GM21825 (cell line): ENCODE measurements around the gene MAPK8IP2.
A peak's percentile ranks its signal among the peaks of the same experiment; 100 is the strongest.
"Not testable (repeated sequence)": the region's sequence is repeated elsewhere in the genome, so short reads cannot be mapped to it uniquely, and the experiment has no call there.

Experiments
- ATAC-seq: cut with Tn5 transposase; IDR thresholded peaks from one replicate; pipeline ENCODE4 v1.9.1; 2021; ENCODE audit warnings: mild to moderate bottlenecking, moderate library complexity; ENCODE audit not compliant: unreplicated experiment

Gene MAPK8IP2

DNA sequence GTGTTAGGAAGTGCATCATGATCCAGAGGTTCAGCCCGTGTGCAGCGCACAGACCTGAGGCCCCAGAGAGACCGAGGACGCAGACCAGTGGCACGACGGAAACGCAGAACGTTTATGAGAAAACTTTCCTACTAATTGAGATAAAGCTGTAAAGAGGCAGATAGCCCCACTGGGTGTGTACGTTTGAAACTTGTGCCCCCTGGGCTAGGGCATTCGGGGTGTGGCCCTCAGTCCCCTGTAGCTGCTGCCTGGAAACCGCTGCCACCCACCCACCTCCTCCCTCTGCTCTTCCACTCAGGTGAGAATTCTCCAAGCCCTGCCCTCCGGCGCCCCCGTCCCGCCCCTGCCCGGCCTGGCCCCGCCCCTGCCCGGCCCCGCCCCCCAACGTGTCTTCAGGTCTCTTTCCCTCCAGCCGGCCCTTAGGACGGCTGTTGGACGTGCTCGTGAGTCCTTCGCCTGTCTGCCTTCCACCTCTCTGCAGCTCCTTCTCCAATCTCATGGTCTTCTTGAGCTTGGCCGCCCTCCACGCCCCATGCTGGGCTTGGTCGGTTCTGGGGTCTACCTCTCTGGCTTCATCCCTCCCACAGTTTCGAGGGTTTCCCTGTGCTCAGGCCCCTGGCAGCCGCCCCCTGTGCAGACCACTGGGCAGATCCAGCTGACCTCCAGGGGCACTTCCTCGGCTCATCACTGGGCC is 12.1 kb downstream of the MAPK8IP2 start:
- ATAC-seq, result no peak

- no peak for ATAC-seq
These were observed 12.8 kb downstream of the MAPK8IP2 start for GRCh38 chr22:50613291-50613981.

GRCh38 chr22:50614296-50614695 is 13.7 kb downstream of the MAPK8IP2 start:
- not testable (repeated sequence) for ATAC-seq

DNA sequence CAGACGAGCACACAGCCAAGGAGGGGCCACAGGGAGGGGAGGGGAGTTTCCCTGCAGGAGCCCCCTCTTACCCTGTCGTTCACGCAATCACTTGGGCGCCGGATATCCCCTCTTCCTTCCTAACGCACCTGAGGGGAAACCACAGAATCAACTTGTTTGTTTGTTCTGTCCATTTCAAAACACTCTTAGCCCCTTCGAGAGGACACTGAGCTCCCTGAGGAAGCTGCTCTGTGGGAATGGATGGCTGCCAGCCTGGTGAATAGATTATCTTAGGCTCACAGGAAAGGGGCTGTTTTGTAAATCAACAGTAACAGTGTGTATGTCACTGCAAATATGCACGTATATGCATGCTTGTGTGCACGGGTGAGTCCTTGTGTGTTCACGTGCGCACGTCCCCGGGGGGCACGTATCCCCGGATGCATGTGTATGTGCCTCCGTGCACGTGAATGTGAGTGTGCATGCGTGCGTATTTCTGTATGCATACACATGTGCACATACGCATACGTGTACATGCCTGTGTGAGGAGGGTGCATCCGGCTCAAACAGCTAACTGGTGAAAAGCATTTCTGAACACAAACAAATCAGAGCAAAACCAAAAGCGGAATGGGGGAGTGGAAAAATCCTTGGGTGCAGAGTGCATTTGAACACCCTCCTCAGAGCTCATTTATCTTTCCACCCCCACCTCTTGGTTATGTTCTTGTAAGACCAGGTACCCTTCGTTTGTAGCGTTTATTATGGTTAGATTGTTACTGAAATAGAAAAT is 20.2 kb downstream of the MAPK8IP2 start:
- peak; percentile 61 for ATAC-seq

GRCh38 chr22:50621356-50621880 is 20.8 kb downstream of the MAPK8IP2 start:
- ATAC-seq, result peak; percentile 30

DNA sequence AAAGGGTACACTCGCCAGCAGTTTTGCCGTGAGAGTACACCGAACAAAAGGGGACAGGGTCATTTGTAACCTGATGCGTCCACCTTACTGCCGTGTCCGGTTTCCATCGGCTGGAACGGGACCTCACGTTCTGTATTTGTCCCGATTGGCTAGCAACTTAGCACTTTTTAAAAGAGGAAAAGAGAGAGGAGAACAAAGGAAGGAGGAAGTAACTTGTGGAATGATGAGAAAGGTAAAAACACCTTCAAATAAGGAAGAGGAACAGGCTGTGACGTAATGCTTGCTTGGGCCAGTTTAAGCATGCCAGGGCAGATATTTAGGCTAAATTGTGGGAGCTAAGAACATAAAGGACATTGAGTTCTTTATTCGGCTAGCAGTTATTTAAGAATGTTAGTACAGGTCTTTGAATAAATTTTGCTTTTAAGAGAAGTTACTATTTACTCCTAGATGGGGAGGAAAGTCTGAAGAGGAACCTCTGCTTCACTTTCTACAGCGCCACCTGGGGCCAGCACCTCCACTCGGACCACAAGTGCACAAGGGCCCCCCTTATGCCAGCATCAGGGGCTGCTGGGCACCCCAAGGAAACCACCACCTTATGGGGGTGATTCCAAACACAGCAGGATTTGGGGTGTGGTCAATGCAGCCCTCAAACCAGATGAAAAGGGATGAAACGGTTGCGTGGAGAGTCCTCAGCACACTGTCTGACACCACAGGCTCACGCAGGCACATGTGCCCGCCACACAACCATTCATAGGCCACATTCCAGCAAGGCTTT is 21.5 kb downstream of the MAPK8IP2 start:
- ATAC-seq, result no peak

DNA sequence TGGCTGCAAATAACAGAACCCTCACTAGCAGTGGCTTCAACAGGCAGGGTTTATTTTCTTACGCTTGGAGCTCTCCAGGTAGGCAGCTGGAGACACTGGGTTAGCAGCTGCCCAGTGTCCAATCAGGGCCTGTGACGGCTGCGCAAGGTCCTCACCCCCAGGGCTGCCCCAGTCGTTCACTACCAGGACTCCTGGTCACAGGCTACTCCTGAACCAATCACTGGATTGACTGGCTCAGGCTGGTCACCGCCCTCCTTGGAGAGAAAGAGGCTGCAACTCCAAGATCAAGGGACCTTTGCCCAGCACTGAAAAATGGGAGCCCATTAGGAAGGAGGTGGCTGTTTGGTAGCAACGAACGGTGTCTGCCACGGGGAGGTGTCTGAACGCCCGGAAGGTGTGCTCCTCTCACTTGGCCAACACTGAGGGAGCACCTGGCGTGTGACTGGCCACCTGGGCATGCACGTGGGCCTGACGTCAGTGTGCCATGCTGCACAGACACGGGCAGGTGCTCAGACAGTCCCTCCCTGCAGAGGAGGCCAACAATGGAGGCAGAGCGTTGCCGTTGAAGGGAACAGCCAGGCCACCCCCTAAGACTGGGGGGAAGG is 22.2 kb downstream of the MAPK8IP2 start:
- ATAC-seq, result no peak

GRCh38 chr22:50624347-50625130 is 23.9 kb downstream of the MAPK8IP2 start:
- no peak for ATAC-seq

DNA sequence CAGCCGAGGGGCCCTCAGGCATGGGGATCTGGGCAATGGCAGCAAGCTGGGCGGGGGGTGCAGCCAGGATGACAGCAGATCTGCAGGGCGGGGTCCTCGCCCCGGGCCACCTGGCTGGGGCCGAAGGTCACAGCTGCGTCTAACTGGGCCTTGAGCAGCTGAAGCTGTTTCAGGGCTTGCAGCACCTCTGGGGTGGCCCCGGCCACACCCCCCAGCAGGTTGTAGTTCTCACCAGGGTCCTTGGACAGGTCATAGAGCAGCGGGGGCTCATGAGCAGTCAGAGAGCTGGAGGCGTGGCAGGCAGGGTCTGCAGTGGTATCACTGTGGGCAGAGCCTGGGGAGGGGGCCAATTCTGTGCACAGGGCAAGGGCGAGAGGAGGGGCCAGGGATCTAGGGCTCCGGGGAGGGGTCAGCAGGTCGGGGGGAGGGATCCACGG is 24.6 kb downstream of the MAPK8IP2 start:
- no peak for ATAC-seq

DNA sequence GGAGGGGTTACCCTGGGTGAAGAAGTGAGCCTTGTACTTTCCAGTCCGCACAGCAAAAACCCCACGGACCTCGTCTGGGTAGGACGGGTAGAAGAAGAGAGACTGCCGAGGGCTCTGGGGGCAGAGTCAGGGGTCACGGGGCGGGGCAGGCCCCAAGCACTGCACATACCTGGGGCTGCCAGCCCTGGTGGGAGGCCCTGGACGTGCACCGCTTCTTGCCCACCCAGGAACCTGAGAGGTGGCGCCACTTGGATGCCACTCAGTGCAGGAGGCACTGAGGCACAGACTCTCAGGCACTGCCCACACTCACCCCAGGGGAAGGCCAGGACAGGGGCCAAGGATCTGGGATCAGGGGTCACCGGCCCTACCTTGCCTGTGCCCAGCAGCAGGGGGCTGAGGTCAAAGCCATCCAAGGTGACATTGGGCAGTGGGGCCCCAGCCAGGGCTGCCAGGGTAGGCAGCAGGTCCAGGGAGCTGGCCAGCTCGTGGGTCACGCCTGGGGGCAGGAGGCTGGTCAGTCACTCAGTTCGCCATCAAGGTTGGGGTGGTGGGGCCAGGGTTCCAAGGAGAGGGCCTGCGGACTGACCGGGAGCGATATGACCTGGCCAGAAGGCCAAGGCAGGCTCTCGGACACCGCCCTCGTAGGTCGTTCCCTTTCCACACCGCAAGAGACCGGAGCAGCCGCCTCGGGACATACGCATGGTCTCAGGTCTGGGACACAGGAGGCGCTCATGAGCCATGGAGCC is 25.1 kb downstream of the MAPK8IP2 start:
- no peak for ATAC-seq

- ATAC-seq, result no peak
These were observed 25.8 kb downstream of the MAPK8IP2 start for GRCh38 chr22:50626314-50626849.

DNA sequence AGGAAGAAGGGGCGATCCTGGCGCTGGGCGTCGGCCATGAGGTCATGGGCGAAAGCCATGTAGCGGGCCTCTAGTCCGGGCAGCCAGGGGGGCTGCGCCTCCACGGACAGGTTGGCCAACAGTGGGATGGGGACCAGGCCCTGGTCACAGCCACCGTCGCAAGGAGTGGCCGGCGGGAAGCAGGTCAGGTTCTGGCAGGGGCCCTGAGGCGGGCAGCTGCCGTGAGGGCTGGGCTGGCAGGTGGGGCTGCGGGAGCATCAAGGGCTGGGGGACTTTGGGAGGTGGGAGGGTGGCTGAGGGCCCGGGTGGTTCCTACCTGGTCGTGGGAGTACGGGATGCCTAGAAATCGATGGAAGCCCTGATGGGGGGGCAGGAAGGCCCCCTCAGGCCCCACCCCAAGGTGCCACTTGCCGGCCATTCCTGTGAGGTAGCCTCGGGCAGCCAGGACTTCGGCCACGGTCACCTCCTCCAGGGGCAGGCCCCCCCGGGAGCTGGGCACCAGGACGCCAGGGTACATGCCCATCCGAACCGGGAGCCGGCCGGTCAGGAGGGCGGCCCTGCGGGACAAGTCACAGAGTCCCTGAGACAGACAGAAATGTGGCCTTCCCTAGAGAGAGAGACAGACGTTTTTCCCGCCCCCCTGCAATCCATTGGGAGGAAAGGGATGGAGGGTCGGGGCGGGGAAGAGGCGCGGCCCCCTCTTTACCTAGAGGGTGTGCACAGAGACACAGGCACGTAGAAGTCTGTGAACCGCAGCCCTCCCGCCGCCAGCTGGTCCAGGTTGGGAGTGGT is 26.5 kb downstream of the MAPK8IP2 start:
- ATAC-seq, result no peak

DNA sequence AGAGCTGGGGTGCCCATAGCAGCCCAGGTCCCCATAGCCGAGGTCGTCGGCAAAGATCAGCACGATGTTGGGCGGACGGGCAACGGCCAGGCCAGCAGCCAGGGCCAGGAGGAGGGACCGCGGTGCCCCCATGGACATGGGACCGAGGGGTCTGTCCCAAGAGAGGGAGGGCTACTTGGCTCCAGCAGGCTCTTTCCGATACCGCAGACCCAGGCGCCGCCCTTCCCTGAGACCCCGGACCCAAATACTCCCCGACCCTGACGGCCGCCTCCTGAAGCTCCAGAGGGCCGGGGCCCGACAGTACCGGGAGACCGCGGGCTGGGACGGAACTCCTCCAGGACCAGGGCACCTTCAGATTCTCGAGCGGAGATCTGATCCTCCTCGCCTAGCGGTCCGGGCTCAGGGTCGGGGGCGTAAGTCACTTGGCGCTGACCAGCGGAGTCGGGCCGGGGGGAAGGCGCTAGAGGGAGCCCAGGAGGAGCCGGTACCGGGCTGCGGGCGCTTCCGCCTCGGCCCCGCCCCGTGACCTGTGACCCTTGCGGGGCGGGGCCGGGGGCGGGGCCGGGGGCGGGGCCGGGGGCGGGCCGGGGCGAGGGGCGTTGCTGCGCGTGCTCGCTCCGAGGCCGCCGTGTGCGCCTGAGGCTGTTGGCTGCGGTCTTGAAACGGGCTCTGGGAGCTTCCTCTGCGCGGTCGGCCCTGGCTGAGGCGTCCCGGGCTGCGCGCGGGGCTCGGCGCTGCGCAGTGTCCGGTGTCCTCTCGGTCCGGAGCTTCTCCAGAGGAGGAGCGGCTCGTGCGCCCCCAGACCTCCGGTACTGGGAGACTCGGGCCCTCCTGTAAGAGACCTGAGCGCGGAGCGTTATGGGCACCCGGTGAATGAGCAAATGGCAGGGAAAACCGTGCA is 27.3 kb downstream of the MAPK8IP2 start, which contains the start of gene ARSA:
Gene ARSA (minus strand): TSS at position 511 of the 901 bp plus-strand sequence. CDS start 373 bp downstream, at position 138.
- ATAC-seq, result peak; percentile 59

DNA sequence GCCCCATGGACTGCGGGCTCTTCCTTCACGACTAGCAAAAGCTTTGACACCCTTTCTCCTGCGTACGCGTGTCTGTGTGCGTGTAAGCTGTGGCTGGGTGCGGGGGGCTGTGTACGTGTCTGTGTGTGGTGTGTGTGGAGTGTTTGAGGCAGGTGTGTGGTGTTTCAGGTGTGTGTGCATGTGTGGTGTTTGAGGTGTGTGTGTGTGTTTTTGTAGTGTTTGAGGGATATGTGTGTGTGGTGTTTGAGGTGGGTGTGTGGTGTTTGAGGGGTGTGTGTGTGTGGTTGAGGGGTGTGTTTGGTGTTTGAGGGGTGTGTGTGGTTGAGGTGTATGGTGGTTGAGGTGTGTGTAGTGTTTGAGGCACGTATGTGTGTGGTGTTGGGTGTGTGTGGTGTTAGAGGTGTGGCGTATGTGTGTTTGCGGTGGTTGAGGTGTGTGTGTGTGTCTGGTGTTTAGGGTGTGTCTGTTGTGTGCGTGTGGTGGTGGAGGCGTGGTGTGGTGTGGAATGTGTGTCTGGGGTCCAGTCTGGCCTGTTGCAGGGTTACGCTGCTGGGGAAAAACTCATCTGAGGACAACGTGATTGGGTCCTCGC is 28.0 kb downstream of the MAPK8IP2 start:
- ATAC-seq, result no peak

GRCh38 chr22:50630376-50630775 is 29.8 kb downstream of the MAPK8IP2 start:
- no peak for ATAC-seq

DNA sequence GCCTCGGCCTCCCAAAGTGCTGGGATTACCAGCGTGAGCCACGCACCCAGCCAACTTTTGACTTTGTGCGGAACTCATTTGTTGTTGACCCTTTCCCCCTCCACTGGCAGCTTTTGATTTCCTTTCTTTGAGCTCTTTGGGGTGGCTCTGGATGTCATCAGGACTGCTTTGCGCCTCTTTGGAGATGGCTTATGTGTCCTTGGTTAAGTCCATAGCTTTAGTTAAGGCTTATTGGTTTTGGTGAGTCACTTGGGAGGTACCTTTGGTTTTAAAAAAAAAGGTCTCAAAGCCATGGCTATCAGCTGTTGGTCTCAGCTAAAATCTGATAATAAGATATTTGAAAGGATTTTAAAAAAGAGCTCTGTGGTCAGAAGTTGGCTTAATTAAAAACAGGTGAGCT is 32.5 kb downstream of the MAPK8IP2 start:
- ATAC-seq, result no peak
